ENCODE results near the gene LPP.

LPP gene

GRCh38 chr3:188446766-188447165, 292.8 kb downstream of the LPP start:
- no peak for DNase-seq
- in situ Hi-C loops (cut with HindIII; ENCODE audit: low pct_ligation_motif_present, low pct_unique_long_range_greater_than_20kb, low sequenced_read_pairs): no loop called here

- in situ Hi-C loops (cut with HindIII; ENCODE audit: low pct_ligation_motif_present, low pct_unique_long_range_greater_than_20kb, low sequenced_read_pairs): no loop called here
- DNase-seq: no peak
These were observed 294.9 kb downstream of the LPP start for GRCh38 chr3:188448813-188449212.

- in situ Hi-C loops (cut with HindIII; ENCODE audit: low pct_ligation_motif_present, low pct_unique_long_range_greater_than_20kb, low sequenced_read_pairs): no loop called here
- DNase-seq: no peak
These were observed 295.5 kb downstream of the LPP start for GRCh38 chr3:188449421-188449820.

- in situ Hi-C loops (cut with HindIII; ENCODE audit: low pct_ligation_motif_present, low pct_unique_long_range_greater_than_20kb, low sequenced_read_pairs): no loop called here
These were observed 298.3 kb downstream of the LPP start for GRCh38 chr3:188452158-188452772.

GRCh38 chr3:188453431-188454384, 299.8 kb downstream of the LPP start:
- DNase-seq: no peak
- in situ Hi-C loops (cut with HindIII; ENCODE audit: low pct_ligation_motif_present, low pct_unique_long_range_greater_than_20kb, low sequenced_read_pairs): no loop called here

More at GRCh38 chr3:188452158-188452772, 298.3 kb downstream of the LPP start:
- DNase-seq: no peak

- in situ Hi-C loops (cut with HindIII; ENCODE audit: low pct_ligation_motif_present, low pct_unique_long_range_greater_than_20kb, low sequenced_read_pairs): no loop called here
- no peak for DNase-seq
These were observed 301.8 kb downstream of the LPP start for GRCh38 chr3:188455748-188456147.

- no peak for DNase-seq
- in situ Hi-C loops (cut with HindIII; ENCODE audit: low pct_ligation_motif_present, low pct_unique_long_range_greater_than_20kb, low sequenced_read_pairs): no loop called here
These were observed 304.8 kb downstream of the LPP start for GRCh38 chr3:188458756-188459155.

GRCh38 chr3:188465311-188465710, 311.4 kb downstream of the LPP start:
- in situ Hi-C loops (cut with HindIII; ENCODE audit: low pct_ligation_motif_present, low pct_unique_long_range_greater_than_20kb, low sequenced_read_pairs): no loop called here

GRCh38 chr3:188468196-188468595, 314.2 kb downstream of the LPP start:
- no peak for DNase-seq
- in situ Hi-C loops (cut with HindIII; ENCODE audit: low pct_ligation_motif_present, low pct_unique_long_range_greater_than_20kb, low sequenced_read_pairs): no loop called here

More at GRCh38 chr3:188465311-188465710, 311.4 kb downstream of the LPP start:
- no peak for DNase-seq

- DNase-seq: peak; percentile 8
- in situ Hi-C loops (cut with HindIII; ENCODE audit: low pct_ligation_motif_present, low pct_unique_long_range_greater_than_20kb, low sequenced_read_pairs): no loop called here
These were observed 314.7 kb downstream of the LPP start for GRCh38 chr3:188468662-188469061.

GRCh38 chr3:188469228-188469885, 315.4 kb downstream of the LPP start:
- in situ Hi-C loops (cut with HindIII; ENCODE audit: low pct_ligation_motif_present, low pct_unique_long_range_greater_than_20kb, low sequenced_read_pairs): no loop called here
- no peak for DNase-seq

- DNase-seq: no peak
- in situ Hi-C loops (cut with HindIII; ENCODE audit: low pct_ligation_motif_present, low pct_unique_long_range_greater_than_20kb, low sequenced_read_pairs): no loop called here
These were observed 316.7 kb downstream of the LPP start for GRCh38 chr3:188470508-188471130.

GRCh38 chr3:188471723-188472122, 317.8 kb downstream of the LPP start:
- in situ Hi-C loops (cut with HindIII; ENCODE audit: low pct_ligation_motif_present, low pct_unique_long_range_greater_than_20kb, low sequenced_read_pairs): no loop called here
- DNase-seq: no peak

GRCh38 chr3:188472336-188472735, 318.4 kb downstream of the LPP start:
- DNase-seq: no peak
- in situ Hi-C loops (cut with HindIII; ENCODE audit: low pct_ligation_motif_present, low pct_unique_long_range_greater_than_20kb, low sequenced_read_pairs): no loop called here

GRCh38 chr3:188473045-188473444, 319.1 kb downstream of the LPP start:
- in situ Hi-C loops (cut with HindIII; ENCODE audit: low pct_ligation_motif_present, low pct_unique_long_range_greater_than_20kb, low sequenced_read_pairs): no loop called here
- no peak for DNase-seq

GRCh38 chr3:188473591-188474288, 319.8 kb downstream of the LPP start:
- DNase-seq: no peak
- in situ Hi-C loops (cut with HindIII; ENCODE audit: low pct_ligation_motif_present, low pct_unique_long_range_greater_than_20kb, low sequenced_read_pairs): no loop called here

- in situ Hi-C loops (cut with HindIII; ENCODE audit: low pct_ligation_motif_present, low pct_unique_long_range_greater_than_20kb, low sequenced_read_pairs): no loop called here
- no peak for DNase-seq
These were observed 323.0 kb downstream of the LPP start for GRCh38 chr3:188476935-188477334.

- no peak for DNase-seq
These were observed 326.1 kb downstream of the LPP start for GRCh38 chr3:188480011-188480410.

More at GRCh38 chr3:188480011-188480410, 326.1 kb downstream of the LPP start:
- in situ Hi-C loops (cut with HindIII; ENCODE audit: low pct_ligation_motif_present, low pct_unique_long_range_greater_than_20kb, low sequenced_read_pairs): no loop called here

Data from ACHN (cell line).